NCI-H2107 (cell line): ENCODE measurements around the gene GTF2I.
"Not testable (repeated sequence)": the region's sequence is repeated elsewhere in the genome, so short reads cannot be mapped to it uniquely, and the experiment has no call there.

Experiments
- DNase-seq: peaks from one replicate; lab custom pipeline; 2025; lab: John Stamatoyannopoulos, UW

The GTF2I gene

GRCh38 chr7:74657692-74658177 lies at the start of gene GTF2I:
GTF2I (plus strand) TSS chr7:74657718; CDS start chr7:74689129, 31,411 bp downstream.
- DNase-seq = no peak

- peak; percentile 77 for DNase-seq
Measured at GRCh38 chr7:74612015-74612829, 45.3 kb upstream of the GTF2I start.

DNA sequence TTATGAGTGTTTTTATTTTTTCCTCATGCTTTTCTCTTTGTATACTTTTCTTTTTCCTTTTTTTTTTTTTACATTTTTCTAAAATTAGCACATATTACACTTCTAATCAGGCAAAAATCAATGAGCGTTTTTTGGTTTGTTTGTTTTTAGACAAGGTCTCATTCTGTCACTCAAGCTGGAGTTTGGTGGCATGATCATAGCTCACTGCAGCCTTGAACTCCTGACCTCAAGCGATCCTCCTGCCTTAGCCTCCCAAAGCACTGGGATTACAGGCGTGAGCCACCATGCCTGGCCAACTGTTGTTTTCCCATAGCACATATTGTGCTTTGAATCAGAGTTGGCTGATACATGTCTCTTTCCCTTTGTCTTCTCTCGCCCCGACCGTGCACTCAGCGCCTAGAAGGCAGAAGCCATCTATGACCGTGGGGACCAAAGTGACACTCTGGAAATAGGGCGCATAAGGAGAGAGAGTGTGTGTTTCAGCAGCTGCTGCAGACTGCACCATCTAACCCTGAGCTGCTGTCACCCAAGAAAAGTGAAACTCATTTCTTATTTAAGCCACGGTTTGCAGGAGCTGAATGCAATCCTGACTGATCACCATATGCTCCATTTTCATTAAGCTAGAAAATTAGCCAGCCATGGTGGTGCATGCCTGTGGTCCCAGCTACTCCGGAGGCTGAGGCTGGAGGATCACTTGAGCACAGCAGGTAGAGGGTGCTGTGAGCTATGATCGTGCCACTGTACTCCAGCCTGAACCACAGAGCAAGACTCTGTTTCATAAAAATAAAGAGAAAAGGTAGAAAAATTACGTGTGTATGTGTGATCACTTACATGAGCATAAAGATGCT lies 41.4 kb upstream of the GTF2I start:
- no peak for DNase-seq

DNA sequence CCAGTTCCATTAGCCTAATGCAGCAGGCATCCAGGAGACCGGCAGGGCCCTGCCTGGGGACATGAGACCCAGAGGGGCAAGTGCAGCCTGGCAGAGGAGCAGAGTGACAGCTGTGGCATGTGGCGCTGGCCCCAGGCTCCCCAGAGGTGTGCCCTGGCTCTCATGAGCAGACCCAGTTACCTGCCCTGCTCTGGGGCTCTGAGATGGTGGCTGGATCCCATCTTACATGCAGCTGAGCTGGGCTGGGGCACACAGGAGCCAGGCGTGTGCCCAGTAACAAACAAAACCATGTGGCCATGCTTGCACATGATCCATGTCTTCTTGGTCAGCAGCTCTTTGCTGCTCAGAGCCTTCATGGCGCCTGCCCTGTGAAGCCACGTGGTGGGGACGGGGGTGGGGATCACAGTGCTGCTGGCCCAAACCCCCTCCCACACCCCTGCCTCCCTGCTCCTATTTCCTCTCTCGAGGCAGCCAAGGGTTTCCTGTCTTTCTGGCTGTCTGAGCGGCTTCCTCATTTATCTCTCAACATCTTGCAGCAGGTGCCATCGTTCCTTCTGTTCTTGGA lies 40.3 kb upstream of the GTF2I start:
- no peak for DNase-seq

DNA sequence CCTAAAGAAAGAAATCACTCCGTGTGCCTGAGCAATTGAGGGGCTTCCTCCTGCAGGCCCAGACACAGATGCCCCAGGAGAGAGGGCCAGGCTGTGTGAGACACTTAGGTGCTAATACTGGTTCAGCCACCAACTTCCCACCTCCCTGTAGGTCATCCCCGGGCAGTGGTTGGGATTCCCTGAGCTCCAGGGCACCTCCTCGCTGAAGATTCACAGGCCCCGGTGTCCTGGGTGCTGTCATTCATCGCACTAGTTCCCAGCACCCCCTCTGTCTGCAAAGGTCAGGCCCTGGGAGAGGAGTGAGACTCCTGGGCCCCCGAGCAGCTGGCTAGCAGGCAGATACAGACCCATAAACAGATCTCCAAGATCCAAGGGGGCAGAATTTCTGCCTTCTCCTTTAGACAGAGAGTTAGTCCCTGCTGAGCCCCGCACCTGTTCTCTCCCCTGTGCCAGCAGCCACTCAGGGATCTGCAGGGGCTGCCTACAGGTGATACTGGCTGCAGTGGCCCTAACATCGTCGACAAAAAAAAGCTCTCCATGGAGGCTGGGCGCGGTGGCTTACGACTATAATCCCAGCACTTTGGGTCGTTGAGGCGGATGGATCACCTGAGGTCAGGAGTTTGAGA lies 38.2 kb upstream of the GTF2I start:
- no peak for DNase-seq

GRCh38 chr7:74622228-74622749 lies 35.2 kb upstream of the GTF2I start:
- DNase-seq = no peak

DNA sequence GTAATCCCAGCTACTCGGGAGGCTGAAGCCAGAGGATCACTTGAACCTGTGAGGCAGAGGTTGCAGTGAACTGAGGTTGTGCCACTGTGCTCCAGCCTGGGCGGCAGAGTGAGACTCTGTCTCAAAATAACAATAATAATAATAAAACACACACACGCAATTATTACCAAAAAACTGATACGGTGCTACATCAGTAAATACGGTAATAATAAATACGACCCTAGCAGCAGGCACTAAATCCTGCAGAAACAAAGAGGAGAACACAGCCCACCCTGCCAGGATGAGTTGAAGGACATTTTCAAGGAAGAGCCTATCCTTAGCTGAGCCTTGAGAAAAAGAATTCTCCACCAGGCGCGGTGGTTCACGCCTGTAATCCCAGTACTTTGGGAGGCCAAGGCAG lies 34.4 kb upstream of the GTF2I start:
- DNase-seq = no peak

- DNase-seq = no peak
Measured at GRCh38 chr7:74625446-74625845, 32.1 kb upstream of the GTF2I start.

- DNase-seq = peak; percentile 75
Measured at GRCh38 chr7:74627661-74628411, 29.7 kb upstream of the GTF2I start.

DNA sequence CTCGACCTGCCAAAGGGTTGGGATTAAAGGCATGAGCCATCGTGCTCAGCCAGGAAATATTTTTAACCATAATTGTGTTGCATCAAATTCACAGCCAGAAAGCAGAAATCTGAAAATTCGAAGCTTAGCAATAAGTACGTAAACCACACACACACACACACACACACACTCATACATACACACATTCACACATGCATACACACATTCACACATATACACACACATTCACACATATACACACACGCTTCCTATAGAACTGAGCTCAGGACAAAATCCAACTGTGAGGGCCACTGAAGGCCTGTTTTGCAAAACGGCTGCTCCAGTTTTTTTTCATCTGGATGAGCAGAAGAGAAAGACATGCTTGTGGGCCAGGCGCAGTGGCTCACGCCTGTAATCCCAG lies 25.0 kb upstream of the GTF2I start:
- no peak for DNase-seq

DNA sequence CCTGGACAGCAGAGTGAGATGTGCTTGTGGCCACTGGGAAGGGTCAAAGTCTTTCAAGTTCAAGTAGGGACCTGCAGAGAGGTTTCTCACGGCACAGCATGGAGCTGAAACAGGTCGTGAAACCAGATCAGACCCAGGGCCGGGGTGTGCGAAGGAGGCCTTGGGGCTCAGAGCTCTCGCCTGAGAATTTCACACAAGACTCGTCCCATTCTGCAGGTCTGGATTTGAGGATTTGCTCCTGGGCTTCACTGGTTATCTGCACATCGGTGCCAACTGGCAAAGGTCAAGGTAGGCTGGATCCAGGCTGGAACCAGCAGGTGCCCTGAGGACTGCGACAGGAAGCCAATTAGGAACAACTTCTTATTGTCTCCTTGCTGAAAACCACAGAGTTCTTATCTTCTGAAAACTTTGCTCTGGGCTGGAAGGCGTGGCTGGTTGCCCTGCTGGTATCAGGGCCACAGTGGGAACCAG lies 24.0 kb upstream of the GTF2I start:
- DNase-seq = no peak

DNA sequence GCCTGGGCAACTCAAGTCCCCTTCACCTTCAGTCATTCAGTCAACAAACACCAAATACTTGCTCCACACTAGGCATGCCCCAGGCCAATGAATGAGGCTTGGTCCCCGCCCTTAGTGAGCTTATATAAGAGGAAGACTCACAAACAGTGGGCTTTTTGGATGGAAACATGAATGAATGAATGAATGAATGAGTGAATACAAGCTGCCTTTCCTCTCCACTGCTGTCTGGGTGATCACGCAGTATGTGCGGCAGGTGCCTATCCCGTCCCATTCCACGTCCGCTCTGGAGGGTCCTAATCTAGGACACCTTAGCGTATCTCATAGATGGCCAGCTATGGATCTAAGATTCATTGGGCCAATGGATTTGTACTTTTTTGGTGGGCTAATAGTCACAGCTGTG lies 19.8 kb upstream of the GTF2I start:
- no peak for DNase-seq

- not testable (repeated sequence) for DNase-seq
Measured at GRCh38 chr7:74650055-74650454, 7.5 kb upstream of the GTF2I start.

GRCh38 chr7:74650493-74651132 lies 6.9 kb upstream of the GTF2I start:
- not testable (repeated sequence) for DNase-seq

DNA sequence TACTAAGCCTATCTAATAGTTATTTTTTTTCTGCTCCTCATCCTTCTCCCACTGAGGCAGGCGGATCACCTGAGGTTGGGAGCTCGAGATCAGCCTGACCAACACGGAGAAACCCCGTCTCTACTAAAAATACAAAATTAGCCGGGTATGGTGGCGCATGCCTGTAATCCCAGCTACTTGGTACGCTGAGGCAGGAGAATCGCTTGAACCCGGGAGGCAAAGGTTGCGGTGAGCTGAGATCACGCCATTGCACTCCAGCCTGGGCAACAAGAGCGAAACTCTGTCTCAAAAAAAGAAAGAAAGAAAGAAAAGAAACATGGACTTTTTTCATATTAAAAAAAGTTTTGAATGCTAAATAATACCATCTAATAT lies 6.4 kb upstream of the GTF2I start:
- not testable (repeated sequence) for DNase-seq

GRCh38 chr7:74653686-74654181 lies 3.8 kb upstream of the GTF2I start:
- DNase-seq = no peak

DNA sequence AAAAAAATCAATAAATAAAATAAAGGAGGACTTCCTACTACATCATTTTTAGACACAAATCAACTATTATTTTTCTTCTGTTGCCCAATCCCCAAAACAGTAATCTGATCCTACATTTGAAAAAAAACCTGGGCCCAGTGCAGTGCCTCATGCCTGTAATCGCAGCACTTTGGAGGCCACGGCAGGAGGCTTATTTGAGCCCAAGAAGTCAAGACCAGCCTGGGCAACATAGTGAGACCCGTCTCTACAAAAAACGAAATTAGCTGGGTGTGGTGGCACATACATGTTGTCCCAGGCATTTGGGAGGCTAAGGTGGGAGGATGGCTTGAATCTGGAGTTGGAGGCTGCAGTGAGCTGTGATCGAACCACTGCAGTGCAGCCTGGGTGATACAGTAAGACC lies 2.7 kb upstream of the GTF2I start:
- DNase-seq = no peak

DNA sequence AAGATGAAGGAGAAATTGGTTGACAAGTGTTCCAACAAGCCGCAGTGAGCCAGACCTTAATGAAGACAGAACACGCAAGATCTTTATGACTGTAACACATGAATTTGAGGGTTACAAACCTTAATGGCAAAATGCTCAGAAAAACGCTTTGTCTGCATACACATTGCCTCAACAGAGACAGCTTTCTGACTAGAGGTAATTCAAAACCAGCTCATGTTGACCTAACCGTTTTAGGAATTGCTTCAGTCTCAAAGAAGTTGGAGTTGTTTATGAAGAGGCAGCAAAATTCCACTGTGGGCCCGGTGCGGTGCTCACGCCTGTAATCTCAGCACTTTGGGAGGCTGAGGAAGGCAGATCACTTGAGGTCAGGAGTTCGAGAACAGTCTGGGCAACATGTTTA lies 2.2 kb upstream of the GTF2I start:
- DNase-seq = no peak

DNA sequence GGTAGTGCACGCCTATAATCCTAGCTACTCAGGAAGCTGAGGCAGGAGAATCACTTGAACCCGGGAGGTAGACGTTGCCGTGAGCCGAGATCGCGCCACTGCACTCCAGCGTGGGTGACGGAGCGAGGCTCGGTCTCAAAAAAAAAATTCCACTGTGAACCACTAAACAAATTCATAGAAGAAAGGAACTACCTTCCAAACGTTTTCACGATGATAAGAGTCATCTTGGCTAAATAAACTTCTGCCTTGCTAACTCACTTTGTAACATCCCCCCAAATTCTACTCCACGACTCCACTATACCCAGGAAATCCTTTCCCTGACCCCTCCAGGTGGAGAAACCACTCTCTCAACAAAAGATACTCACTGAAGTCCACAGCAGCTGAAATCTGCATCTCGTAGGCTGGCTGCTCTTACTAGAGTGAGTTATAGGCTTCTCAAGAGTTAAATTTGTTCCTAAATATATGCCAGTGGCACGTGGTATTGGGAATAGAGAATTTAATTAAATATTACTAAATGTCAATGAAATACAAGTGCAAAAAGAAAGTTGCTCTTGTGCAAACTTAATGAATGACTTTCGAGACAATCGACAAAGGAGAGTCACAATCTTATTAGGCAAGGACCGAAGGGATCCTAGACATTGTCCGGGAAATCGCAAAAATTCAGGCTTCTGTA lies 1.6 kb upstream of the GTF2I start:
- DNase-seq = no peak

DNA sequence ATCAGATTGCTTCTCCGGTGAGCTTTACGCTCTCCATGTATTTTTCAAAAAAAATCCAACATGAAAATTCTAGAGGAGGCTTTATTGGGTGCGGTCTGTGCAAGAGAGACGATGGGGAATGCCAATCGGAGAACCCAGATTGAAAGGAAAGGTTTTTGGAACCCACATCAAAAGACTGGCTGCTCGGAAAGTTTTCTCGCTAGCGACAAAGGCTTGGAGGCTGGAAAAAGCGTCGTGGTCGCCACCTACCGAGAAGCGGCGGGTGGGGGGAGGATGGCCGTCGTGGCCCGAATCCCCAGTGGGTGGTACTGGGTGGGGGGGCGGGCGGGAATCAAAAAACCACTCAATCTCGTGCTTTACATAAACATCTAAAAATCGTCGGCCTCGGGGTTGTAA lies 1.1 kb upstream of the GTF2I start:
- peak; percentile 72 for DNase-seq
